GM10248 (cell line): ENCODE measurements around the gene USP22.
A peak's percentile ranks its signal among the peaks of the same experiment; 100 is the strongest.

Experiments
- CTCF ChIA-PET: fragments of 300-600 bp; sonication (Branson Sonifier 250); formaldehyde crosslinking; extraction: SDS; loops from one replicate; lab custom pipeline; 2021; ENCODE audit warnings: antibody characterized with exemption; lab: Yijun Ruan, JAX
- POLR2A ChIA-PET: fragments of 350-650 bp; sonication (Branson Sonifier 250); formaldehyde crosslinking; extraction: SDS; loops from one replicate; lab custom pipeline; 2020; ENCODE audit warnings: antibody characterized with exemption; lab: Yijun Ruan, JAX
- DNase-seq: peaks from one replicate; pipeline ENCODE4 v3.0.0; 2012; ENCODE audit errors: extremely low spot score
- TF ChIP-seq, protein P1 (sequence below): IDR thresholded peaks from 2 replicates; pipeline ENCODE4 v1.5.1; 2012; ENCODE audit warnings: mild to moderate bottlenecking, low read depth; ENCODE audit errors: extremely low read depth, missing control alignments, control extremely low read depth

USP22 gene

DNA sequence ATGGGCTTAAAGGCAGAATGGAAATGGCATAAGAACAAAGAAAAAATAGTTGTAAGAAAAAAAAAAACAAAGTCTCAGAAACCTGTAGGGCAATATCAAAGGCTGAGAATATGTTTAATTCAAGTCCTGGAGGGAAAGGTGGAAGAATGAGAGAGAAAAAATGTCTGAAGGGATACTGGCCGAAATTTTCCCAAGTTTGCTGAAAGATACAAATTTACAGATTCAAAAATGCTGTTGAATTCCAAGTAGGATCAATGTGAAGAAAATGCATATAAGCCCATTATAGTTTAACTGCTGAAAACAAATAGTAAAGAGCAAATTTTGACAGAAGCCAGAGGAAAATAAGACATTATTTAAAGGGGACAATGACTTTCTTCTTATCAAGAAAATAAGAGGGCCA, 6.6 kb upstream of the USP22 start:
- TF ChIP-seq, protein P1, sequence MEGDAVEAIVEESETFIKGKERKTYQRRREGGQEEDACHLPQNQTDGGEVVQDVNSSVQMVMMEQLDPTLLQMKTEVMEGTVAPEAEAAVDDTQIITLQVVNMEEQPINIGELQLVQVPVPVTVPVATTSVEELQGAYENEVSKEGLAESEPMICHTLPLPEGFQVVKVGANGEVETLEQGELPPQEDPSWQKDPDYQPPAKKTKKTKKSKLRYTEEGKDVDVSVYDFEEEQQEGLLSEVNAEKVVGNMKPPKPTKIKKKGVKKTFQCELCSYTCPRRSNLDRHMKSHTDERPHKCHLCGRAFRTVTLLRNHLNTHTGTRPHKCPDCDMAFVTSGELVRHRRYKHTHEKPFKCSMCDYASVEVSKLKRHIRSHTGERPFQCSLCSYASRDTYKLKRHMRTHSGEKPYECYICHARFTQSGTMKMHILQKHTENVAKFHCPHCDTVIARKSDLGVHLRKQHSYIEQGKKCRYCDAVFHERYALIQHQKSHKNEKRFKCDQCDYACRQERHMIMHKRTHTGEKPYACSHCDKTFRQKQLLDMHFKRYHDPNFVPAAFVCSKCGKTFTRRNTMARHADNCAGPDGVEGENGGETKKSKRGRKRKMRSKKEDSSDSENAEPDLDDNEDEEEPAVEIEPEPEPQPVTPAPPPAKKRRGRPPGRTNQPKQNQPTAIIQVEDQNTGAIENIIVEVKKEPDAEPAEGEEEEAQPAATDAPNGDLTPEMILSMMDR: no peak
- POLR2A ChIA-PET: no interaction called here
- CTCF ChIA-PET: interaction anchor here (0.9 kb wide), 1 partner anchor 49 kb away, joined by 3 read pairs; no protein-coding TSS in a partner anchor
- DNase-seq: no peak

DNA sequence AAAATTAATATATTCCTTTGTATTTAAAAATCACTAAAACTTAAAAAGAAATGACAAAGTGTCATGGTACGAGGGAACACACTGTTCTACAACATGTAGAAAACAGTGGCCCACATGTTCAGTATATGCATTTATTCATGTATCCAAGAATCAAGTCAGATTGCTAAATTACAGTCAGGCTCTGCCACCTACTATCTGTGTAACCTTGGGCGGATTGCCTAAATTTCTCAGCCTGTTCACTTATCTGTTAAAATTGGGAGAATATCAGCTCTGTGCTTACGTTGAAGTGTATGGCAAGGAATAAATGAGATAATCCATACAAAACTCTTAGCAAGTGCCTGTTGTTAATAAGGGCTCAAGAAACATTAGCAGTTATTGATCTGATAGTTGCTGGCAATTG, 3.4 kb upstream of the USP22 start:
- ChIA-PET POLR2A (no interaction called here), CTCF (interaction anchor here (1.8 kb wide), 1 partner anchor 10 kb away, joined by 4 read pairs; no protein-coding TSS in a partner anchor)
- TF ChIP-seq, protein P1: no peak
- DNase-seq: no peak

DNA sequence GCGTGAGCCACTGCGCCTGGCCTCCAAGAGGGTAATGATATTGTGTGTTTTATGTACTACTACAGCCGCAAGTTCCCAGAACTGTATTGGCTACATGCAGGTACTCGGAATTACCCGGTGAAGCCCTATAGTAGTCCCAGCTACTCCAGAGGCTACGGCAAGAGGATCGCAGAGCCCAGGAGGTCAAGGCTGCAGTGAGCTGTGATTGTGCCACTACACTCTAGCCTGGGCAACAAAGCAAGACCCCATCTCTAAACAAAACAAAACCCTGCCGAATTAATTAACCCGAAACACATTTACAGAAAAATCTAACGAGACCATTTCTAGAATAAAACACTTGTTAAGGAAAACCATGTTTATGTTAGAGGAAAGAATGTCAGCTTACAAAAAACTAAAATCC, 2.2 kb upstream of the USP22 start:
- TF ChIP-seq, protein P1: no peak
- ChIA-PET CTCF (interaction anchor here (1.4 to 1.8 kb wide), 3 partner anchors 11 to 74 kb away, joined by 3 to 4 read pairs (median 4); no protein-coding TSS in a partner anchor), POLR2A (interaction anchor here (0.6 kb wide), 1 partner anchor 37 kb away, joined by 3 read pairs; no protein-coding TSS in a partner anchor)
- DNase-seq: no peak

DNA sequence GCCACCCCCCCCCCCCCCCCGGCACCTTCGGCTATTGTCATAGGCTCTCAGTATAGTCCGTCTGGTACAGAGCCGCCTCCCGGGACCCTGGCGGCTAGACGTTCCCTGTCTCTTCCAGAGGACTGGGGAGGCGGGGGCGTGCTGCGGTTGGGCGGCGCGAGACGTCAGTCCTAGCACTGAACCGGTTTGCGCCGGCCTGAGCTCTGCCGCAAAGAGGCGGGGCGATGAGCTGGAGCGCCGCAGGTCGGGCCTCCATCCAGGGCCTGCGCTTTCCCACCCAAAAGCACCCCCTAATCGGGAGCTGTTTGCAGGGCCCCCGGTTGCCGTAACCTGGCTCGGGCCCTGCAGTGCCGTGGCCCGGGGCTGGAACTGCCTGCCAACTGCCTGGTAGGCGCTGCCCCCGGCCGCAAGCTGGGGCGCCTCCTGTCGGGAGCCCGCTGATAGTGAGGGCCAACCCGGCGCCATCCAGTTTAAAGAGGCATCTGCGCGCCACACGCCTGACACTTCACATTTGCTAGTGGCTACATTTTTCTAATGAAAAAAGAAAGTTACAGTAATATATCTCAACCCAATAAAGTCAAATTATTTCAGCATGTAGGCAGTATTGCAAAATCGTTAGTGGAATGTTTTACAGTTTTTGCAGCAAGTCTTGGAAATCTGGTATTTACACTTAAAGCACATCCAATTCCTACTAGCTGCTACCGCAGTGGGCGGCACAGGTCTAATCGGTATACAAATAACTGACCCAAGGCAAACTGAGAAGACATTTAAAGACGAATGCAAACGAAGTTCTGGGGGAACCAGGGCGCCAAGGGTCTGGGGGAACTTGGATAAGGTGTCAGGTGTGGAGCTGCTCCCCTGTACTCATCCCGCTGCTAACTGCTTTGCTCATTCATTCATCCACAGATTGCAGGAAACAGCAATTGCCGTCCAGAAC, 753 bp upstream of the USP22 start:
- ChIA-PET CTCF (interaction anchor here (0.6 to 2.6 kb wide), 22 partner anchors 8 to 470 kb away, joined by 3 to 26 read pairs (median 4); partner anchors contain the start of gene DHRS7B), POLR2A (interaction anchor here (1.0 to 1.9 kb wide), 4 partner anchors 9 to 56 kb away, joined by 3 to 8 read pairs (median 4); no protein-coding TSS in a partner anchor)
- TF ChIP-seq, protein P1: peak; percentile 81
- no peak for DNase-seq

DNA sequence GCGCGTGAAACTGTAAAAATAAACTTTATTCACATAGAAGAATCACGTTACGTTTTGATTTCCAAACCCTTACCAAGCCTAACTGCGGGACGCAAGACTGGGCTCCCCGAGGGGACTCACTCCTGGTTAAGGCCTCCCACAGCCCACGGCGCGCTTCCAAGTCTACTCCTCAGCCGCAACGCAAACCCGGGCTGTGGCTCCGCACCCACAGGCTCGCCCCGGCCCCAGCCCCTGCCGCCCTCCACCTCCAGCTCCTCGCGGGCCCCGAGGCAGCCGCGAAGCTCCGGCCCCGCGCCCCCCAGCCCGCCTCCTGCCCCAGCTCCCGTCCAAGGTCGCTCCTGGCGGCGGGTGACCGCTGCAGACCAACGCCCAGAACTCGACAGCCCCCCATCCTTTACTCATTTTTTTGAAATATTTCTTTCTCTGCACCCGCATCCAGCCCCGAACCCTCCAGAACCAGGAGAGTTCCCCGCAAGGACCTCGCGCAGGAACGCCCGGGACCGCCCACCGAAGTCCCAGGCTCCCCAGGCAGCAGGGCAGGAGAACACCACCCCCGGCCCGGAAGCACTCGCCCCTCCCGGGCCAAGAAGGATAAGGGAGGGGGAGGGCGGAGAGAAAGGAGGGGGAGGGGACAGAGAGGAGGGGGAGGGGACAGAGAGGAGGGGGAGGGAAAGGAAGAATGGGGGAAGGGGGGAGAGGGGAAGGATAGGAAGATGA, 912 bp downstream of the USP22 start:
- CTCF ChIA-PET: interaction anchor here (2.6 kb wide), 1 partner anchor 59 kb away, joined by 17 read pairs; no protein-coding TSS in a partner anchor
- TF ChIP-seq, protein P1: no peak
- peak; percentile 75 for DNase-seq
- POLR2A ChIA-PET: no interaction called here

DNA sequence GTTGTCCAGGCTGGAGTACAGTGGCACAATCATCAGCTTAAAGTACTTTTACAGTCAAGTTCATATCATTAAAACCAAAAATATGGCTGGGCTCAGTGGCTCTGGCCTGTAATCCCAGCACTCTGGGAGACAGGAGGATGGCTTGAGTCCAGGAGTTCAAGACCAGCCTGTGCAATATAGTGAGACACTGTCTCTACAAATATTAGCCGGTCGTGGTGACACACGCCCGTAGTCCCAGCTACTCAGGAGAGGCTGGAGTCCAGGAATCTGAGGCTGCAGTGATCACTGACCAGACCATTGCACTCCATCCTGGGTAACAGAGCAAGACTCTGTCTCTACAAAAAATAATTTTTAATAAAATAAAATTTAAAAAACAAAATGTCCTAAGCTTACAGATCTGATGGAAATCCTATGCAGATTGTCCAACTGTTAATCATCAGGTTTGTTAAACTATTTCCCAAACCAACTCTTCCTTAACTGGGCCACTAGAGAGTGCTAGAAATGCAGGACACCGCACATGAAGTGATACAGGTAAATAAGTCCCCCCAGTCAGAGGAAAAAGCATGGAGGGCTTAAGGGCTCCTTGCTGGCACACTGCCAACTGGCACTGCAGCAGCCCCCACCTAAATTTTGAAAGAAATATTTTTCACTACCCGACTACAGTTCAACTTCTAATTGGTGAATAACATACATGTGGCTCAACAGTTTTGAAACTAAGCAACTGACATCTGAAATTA, 2.8 kb downstream of the USP22 start:
- TF ChIP-seq, protein P1: peak; percentile 51
- no peak for DNase-seq
- ChIA-PET CTCF (interaction anchor here (1.2 kb wide), 1 partner anchor 11 kb away, joined by 3 read pairs; no protein-coding TSS in a partner anchor), POLR2A (interaction anchor here (0.6 kb wide), 1 partner anchor 238 kb away, joined by 3 read pairs; no protein-coding TSS in a partner anchor)
